Epithelial cell of esophagus (primary cell): ENCODE measurements around the gene GNA14.
"Not testable (repeated sequence)": the region's sequence is repeated elsewhere in the genome, so short reads cannot be mapped to it uniquely, and the experiment has no call there.

Experiments used
- DNase-seq: peaks from one replicate; pipeline ENCODE4 v3.0.0; 2010; ENCODE audit warnings: low read depth
- H3K4me3 ChIP-seq: 2 replicates; pipeline ENCODE4 v1.5.1; 2011; ENCODE audit warnings: mild to moderate bottlenecking, low read length, control low read depth
- TF ChIP-seq, protein P1 (sequence below): IDR thresholded peaks from 2 replicates; pipeline ENCODE4 v1.5.1; 2011; ENCODE audit warnings: low read depth, mild to moderate bottlenecking, low read length, control low read depth, inconsistent platforms; ENCODE audit not compliant: insufficient read depth; ENCODE audit errors: missing control alignments

Gene GNA14

DNA sequence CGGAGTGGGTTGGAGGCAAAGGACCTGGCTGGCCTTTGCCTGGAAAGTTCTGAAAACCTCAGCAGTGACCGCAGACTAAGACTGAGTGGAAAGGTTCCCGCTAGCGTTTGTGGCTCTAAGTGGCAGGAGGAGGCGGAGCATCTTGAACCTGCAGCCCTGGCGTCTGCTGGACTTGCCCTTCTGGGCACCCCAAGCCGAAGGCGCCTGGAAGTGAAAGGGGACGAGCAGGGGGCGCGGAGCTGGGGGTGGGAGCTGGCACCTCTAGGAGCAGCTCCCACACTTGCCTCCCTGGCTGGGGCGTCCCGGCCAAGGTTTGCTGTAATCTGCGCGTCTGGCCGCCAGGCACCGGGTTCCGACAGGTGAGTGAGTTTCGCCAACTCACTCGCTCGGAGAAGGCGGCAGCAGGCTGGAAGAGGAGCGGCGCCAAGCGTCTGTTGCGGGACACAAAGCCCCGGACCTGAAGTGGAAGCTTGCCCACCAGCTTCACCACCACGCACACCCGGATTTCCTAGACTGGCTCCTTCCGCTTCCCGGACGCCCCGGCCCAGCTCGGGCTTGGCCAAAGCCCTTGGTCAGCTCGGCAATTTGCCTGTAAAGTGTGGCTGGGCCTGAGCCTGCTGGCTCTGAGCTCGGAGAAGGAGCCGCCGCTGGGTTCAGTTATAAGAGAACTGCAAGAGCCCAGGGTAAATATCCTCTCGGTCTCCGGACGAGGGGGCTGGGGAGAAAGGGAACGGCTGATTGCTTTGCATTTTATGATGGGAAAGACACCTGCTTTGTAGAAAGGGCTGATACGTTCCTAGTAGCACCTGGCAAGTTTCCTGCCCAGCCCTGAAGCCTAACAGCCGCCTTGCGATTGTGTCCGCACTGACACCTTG lies at the start of gene GNA14:
TSS of gene GNA14 (minus strand) at position 89 of the 875 bp plus-strand sequence. CDS start 529 bp downstream, outside the sequence.
- H3K4me3 ChIP-seq: peak within 1 kb of the TSS; percentile 19
- TF ChIP-seq, protein P1, sequence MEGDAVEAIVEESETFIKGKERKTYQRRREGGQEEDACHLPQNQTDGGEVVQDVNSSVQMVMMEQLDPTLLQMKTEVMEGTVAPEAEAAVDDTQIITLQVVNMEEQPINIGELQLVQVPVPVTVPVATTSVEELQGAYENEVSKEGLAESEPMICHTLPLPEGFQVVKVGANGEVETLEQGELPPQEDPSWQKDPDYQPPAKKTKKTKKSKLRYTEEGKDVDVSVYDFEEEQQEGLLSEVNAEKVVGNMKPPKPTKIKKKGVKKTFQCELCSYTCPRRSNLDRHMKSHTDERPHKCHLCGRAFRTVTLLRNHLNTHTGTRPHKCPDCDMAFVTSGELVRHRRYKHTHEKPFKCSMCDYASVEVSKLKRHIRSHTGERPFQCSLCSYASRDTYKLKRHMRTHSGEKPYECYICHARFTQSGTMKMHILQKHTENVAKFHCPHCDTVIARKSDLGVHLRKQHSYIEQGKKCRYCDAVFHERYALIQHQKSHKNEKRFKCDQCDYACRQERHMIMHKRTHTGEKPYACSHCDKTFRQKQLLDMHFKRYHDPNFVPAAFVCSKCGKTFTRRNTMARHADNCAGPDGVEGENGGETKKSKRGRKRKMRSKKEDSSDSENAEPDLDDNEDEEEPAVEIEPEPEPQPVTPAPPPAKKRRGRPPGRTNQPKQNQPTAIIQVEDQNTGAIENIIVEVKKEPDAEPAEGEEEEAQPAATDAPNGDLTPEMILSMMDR: no peak
- DNase-seq: peak; percentile 37

DNA sequence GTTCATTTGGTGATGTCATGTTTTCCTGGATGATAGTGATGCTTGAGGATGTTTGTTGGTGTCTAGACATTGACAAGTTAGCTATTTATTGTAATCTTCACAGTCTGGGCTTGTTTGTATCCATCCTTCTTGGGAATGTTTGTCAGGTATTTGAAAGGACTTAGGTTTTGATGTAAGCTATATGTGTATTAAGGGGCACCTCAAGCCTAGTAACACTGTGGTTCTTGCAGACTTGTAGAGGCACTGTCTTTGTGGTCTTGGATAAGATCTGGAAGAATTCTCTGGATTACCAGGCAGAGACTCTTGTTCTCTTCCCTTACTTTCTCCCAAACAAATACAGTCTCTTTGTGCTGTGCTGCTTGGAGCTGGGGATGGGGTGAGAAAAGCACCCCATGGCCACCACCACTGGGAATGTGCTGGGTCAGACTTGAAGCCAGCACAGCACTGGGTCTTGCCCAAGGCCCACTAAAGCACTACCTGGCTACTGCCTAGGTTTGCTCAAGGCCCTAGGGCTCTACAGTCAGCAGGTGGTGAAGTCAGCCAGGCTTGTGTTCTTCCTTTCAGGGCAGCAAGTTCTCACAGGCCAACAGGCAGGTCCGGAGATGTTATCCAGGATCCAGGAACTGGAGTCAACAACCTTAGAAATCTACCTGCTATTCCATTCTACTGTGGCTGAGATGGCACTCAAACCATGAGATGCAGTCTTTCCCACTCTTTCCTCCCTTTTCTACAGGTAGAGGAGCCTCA lies 49.3 kb upstream of the GNA14 start:
- no peak overlapping the region for H3K4me3 ChIP-seq
- TF ChIP-seq, protein P1: no peak
- DNase-seq: peak; percentile 97

DNA sequence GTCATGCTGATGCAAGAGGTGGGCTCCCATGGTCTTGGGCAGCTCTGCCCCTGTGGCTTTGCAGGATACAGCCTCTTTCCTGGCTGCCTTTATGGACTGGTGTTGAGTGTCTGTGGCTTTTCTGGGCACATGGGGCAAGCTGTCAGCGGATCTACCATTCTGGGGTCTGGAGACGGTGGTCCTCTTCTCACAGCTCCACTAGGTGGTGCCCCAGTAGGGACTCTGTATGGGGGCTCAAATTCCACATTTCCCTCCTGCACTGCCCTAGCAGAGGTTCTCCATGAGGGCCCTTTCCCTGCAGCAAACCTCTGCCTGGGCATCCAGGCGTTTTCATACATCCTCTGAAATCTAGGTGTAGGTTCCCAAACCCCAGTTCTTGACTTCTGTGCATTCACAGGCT lies 42.6 kb upstream of the GNA14 start:
- not testable (repeated sequence) for DNase-seq, H3K4me3 ChIP-seq

DNA sequence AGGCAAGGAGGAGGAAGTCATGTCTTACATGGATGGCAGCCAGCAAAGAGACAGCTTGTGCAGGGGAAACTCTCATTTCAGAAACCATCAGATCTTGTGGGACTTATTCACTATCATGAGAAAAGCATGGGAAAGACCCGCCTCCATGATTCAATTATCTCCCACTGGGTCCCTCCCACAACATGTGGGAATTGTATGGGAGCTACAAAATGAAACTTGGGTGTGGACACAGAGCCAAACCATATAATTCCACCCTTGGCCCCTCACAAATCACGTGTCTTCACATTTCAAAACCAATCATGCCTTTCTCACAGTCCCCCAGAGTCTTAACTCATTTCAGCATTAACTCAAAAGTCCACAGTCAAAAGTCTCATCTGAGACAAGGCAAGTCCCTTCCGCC lies 42.0 kb upstream of the GNA14 start:
- H3K4me3 ChIP-seq, DNase-seq: not testable (repeated sequence)

DNA sequence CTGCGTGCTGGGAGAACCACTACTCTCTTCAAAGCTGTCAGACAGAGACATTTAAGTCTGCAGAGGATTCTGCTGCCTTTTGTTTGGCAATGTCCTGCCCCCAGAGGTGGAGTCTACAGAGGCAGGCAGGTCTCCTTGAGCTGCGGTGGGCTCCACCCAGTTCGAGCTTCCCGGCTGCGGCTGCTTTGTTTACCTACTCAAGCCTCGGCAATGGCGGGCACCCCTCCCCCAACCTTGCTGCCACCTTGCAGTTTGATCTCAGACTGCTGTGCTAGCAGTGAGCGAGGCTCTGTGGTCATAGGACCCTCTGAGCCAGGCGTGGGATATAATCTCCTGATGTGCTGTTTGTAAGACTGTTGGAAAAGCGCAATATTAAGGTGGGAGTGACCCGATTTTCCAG lies 39.6 kb upstream of the GNA14 start:
- DNase-seq, H3K4me3 ChIP-seq: not testable (repeated sequence)

DNA sequence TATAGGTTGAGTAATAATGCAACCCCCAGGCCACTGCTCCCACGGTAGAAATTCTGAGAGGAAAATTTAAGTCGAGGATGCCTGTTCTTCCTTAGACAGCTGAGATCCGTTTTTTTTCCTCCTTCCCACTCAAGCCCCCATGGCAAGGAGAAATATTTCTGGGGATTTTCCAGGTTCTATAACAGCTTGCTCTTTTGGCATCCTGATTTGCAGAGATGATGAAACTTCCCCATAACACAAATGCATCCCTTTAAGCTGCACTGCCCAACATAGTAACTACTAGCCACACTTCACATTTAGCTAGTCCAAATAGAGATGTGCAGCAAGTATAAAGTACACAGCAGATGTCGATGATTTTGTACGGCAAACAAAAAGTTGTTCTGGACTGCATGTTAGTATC lies 32.5 kb upstream of the GNA14 start:
- DNase-seq: no peak
- H3K4me3 ChIP-seq: no peak overlapping the region
- TF ChIP-seq, protein P1: no peak

DNA sequence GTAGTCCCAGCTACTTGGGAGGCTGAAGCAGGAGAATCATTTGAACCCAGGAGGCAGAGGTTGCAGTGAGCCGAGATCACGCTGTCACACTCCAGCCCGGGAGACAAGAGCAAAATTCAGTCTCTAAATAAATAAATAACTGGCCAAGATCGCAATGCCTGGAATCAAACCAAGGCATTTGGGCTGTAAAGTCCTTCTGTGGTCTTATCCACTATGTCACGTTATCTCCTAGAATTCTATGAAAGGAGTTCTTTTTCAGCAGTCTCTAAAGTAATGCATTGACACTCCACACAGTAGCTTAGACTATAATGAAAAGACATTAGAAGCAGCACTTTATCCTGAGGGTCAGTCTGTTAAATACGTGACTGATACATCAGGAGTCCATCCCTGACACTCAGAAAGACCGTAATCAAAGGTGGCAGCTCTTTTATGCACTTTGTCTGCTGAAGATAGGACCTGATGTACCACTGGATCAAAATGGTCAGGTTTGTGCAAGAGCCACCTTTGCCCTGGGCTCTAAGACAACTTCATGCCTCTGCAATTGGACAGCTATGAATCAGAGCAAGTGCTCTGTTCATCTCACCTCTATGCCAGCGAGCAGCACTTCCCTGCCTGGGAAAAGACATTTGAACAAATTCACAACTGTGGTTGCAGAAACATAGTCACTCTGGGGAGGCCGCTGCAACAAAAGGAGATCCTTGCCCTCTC lies 31.7 kb upstream of the GNA14 start:
- TF ChIP-seq, protein P1: no peak

DNA sequence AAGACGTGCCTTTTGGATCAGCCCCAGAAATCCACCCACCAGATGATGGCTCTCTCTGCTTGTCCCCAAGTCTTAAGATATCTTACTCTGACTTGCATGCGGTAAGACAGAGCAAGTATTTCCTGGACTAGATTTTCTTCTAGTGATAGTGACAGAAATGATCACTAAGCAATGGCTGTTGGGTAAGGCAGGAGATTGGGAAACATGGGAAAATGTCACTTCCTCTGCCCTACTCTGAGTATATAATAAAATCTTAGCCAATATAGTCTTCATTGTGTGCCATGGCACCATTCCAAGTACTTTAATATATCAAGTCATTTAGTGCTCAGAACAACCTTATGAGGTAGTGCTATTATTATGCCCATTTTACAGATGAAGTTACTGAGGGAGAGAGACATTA lies 31.0 kb upstream of the GNA14 start:
- H3K4me3 ChIP-seq: no peak overlapping the region
- DNase-seq: peak; percentile 8
- TF ChIP-seq, protein P1: no peak

More for the DNA sequence above, 31.7 kb upstream of the GNA14 start:
- no peak for DNase-seq
- no peak overlapping the region for H3K4me3 ChIP-seq
